SK-N-SH treated with all-trans-retinoic acid at 6 μM for 48 hours (cell line): ENCODE data around the gene POLR3A.

Source experiments
- ATAC-seq: fragments of 200-7000 bp; cut with Tn5 transposase; 3 replicates; pipeline ENCODE4 v1.9.1; 2020; ENCODE audit warnings: mild to moderate bottlenecking, moderate library complexity
- ARNTL ChIP-seq: fragments of 450-650 bp; formaldehyde crosslinking; IDR thresholded peaks from 2 replicates; pipeline ENCODE4 v1.5.0; 2020; ENCODE audit warnings: low read depth, mild to moderate bottlenecking, moderate library complexity, borderline replicate concordance
- BACH2 ChIP-seq: fragments of 250-450 bp; sonication (Bioruptor Pico); IDR thresholded peaks from 2 replicates; pipeline ENCODE4 v1.9.0; 2021; ENCODE audit warnings: mild to moderate bottlenecking, borderline replicate concordance
- CSDC2 ChIP-seq: fragments of 250-450 bp; sonication (Bioruptor Pico); IDR thresholded peaks from 2 replicates; pipeline ENCODE4 v1.5.0; 2020; ENCODE audit warnings: mild to moderate bottlenecking, moderate library complexity
- ESRRG ChIP-seq: fragments of 250-450 bp; sonication (Bioruptor Pico); IDR thresholded peaks from 2 replicates; pipeline ENCODE4 v1.6.1; 2021; ENCODE audit warnings: mild to moderate bottlenecking
- GLIS3 ChIP-seq: fragments of 250-450 bp; sonication (Bioruptor Pico); IDR thresholded peaks from 2 replicates; pipeline ENCODE4 v1.5.0; 2020; ENCODE audit warnings: mild to moderate bottlenecking, moderate library complexity
- ISL1 ChIP-seq: fragments of 250-450 bp; sonication (Bioruptor Pico); IDR thresholded peaks from 2 replicates; pipeline ENCODE4 v2.1.2; 2022; ENCODE audit warnings: mild to moderate bottlenecking, moderate library complexity
- OSR1 ChIP-seq: fragments of 250-450 bp; sonication (Bioruptor Pico); IDR thresholded peaks from 2 replicates; pipeline ENCODE4 v1.8.0; 2022; ENCODE audit warnings: moderate library complexity, mild to moderate bottlenecking, inconsistent platforms
- PATZ1 ChIP-seq: fragments of 250-450 bp; sonication (Bioruptor Pico); IDR thresholded peaks from 2 replicates; pipeline ENCODE4 v1.8.0; 2020; ENCODE audit warnings: mild to moderate bottlenecking, moderate library complexity, borderline replicate concordance
- POU6F1 ChIP-seq: fragments of 250-450 bp; sonication (Bioruptor Pico); IDR thresholded peaks from 2 replicates; pipeline ENCODE4 v1.8.0; 2021; ENCODE audit warnings: low read depth, mild to moderate bottlenecking, moderate library complexity, borderline replicate concordance
- PPARA ChIP-seq: fragments of 250-450 bp; sonication (Bioruptor Pico); IDR thresholded peaks from 2 replicates; pipeline ENCODE4 v1.5.0; 2020; ENCODE audit warnings: mild to moderate bottlenecking, borderline replicate concordance
- RARB ChIP-seq: fragments of 250-450 bp; sonication (Bioruptor Pico); IDR thresholded peaks from 2 replicates; pipeline ENCODE4 v1.8.0; 2021; ENCODE audit warnings: mild to moderate bottlenecking, moderate library complexity
- TCF4 ChIP-seq: fragments of 250-450 bp; sonication (Bioruptor Pico); IDR thresholded peaks from 2 replicates; pipeline ENCODE4 v1.8.0; 2021; ENCODE audit warnings: mild to moderate bottlenecking, moderate library complexity, borderline replicate concordance
- TOX ChIP-seq: fragments of 250-450 bp; sonication (Bioruptor Pico); IDR thresholded peaks from 2 replicates; pipeline ENCODE4 v1.8.0; 2021; ENCODE audit warnings: mild to moderate bottlenecking, moderate library complexity, borderline replicate concordance
- TSHZ2 ChIP-seq: fragments of 250-450 bp; sonication (Bioruptor Pico); IDR thresholded peaks from 2 replicates; pipeline ENCODE4 v1.5.0; 2020; ENCODE audit warnings: mild to moderate bottlenecking, moderate library complexity
- ZC3H10 ChIP-seq: fragments of 250-450 bp; sonication (Bioruptor Pico); IDR thresholded peaks from 2 replicates; pipeline ENCODE4 v1.5.1; 2021; ENCODE audit warnings: mild to moderate bottlenecking, moderate library complexity
- ZFP3 ChIP-seq: fragments of 250-450 bp; sonication (Bioruptor Pico); IDR thresholded peaks from 2 replicates; pipeline ENCODE4 v1.5.0; 2020; ENCODE audit warnings: mild to moderate bottlenecking, moderate library complexity
- ZFP30 ChIP-seq: fragments of 450-650 bp; formaldehyde crosslinking; IDR thresholded peaks from 2 replicates; pipeline ENCODE4 v1.5.0; 2022; ENCODE audit warnings: mild to moderate bottlenecking, moderate library complexity
- ZNF565 ChIP-seq: fragments of 450-650 bp; formaldehyde crosslinking; conservative IDR thresholded peaks from 2 replicates; pipeline ENCODE4 v1.5.0; 2020; ENCODE audit warnings: low read depth, mild to moderate bottlenecking, moderate library complexity
- ZNF70 ChIP-seq: fragments of 450-650 bp; formaldehyde crosslinking; IDR thresholded peaks from 2 replicates; pipeline ENCODE4 v1.5.0; 2020; ENCODE audit warnings: mild to moderate bottlenecking, moderate library complexity
- ZNF8 ChIP-seq: fragments of 450-650 bp; formaldehyde crosslinking; IDR thresholded peaks from 2 replicates; pipeline ENCODE4 v1.5.0; 2020; ENCODE audit warnings: mild to moderate bottlenecking, moderate library complexity
- TF ChIP-seq, protein P1 (sequence below): fragments of 250-450 bp; sonication (Bioruptor Pico); IDR thresholded peaks from 2 replicates; pipeline ENCODE4 v1.5.1; 2021; ENCODE audit warnings: mild to moderate bottlenecking, moderate library complexity

Gene POLR3A

GRCh38 chr10:77974396-77975074 is 54.8 kb downstream of the POLR3A start:
- TF ChIP-seq RARB (CRISPR knock-in tag), result no peak
- no peak for TF ChIP-seq ZFP30 (CRISPR knock-in tag)
- TF ChIP-seq PPARA (CRISPR knock-in tag), result no peak
- TF ChIP-seq ZFP3 (CRISPR knock-in tag), result no peak
- TF ChIP-seq OSR1 (CRISPR knock-in tag), result no peak
- TF ChIP-seq ZNF8 (CRISPR knock-in tag), result no peak
- ATAC-seq, result peak; percentile 35

DNA sequence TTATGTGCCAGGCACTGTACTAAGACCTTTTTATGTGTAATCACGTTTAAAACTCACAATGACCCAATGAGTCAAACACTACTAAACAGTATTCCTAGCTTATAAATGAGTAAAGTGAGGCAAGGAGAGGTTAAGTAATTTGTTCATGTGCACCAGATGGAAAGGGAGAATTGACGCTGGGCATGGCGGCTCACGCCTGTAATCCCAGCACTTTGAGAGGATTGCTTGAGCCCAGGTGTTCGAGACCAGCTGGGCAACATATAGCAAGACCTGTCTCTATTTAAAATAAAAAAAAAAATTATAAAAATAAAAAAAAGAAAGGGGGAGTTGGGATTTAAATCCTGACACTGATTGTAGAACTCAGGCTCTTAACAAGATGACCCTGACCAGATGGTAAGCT is 56.0 kb downstream of the POLR3A start:
- TF ChIP-seq PATZ1 (no peak), PPARA (CRISPR knock-in tag) (no peak), ISL1 (CRISPR knock-in tag) (no peak), GLIS3 (no peak), TSHZ2 (CRISPR knock-in tag) (no peak), TOX (CRISPR knock-in tag) (no peak), ARNTL (CRISPR knock-in tag) (no peak)
- TF ChIP-seq, protein P1, sequence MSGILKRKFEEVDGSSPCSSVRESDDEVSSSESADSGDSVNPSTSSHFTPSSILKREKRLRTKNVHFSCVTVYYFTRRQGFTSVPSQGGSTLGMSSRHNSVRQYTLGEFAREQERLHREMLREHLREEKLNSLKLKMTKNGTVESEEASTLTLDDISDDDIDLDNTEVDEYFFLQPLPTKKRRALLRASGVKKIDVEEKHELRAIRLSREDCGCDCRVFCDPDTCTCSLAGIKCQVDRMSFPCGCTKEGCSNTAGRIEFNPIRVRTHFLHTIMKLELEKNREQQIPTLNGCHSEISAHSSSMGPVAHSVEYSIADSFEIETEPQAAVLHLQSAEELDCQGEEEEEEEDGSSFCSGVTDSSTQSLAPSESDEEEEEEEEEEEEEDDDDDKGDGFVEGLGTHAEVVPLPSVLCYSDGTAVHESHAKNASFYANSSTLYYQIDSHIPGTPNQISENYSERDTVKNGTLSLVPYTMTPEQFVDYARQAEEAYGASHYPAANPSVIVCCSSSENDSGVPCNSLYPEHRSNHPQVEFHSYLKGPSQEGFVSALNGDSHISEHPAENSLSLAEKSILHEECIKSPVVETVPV (CRISPR knock-in tag), result no peak
- TF ChIP-seq, all 23 proteins: peak for 0
- ATAC-seq, result no peak

DNA sequence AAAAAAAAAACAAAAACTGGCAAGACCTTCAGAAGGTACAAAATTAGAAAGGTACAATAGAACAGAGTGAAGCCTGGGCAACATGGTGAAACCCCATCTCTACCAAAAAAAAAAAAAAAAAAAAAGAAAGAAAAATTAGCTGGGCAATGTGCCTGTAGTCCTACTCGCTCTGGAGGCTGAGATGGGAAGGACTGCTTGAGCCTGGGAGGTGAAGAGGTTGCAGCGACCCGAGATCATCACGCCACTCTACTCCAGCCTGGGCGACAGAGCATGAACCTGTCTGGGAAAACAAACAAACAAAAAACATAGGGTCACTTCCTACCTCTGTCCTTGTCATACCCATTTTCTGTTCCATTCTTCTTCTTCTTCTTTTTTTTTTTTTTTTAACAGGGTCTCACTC is 57.2 kb downstream of the POLR3A start:
- TF ChIP-seq BACH2 (CRISPR knock-in tag) (no peak), PATZ1 (no peak), ZC3H10 (CRISPR knock-in tag) (no peak), RARB (CRISPR knock-in tag) (no peak), ZFP30 (CRISPR knock-in tag) (no peak), TCF4 (CRISPR knock-in tag) (no peak), ISL1 (CRISPR knock-in tag) (no peak), TOX (CRISPR knock-in tag) (no peak), ARNTL (CRISPR knock-in tag) (no peak)
- TF ChIP-seq, protein P1 (CRISPR knock-in tag), result no peak
- no peak for ATAC-seq

- no peak for ATAC-seq
- TF ChIP-seq POU6F1 (CRISPR knock-in tag), result no peak
- TF ChIP-seq ZNF565 (CRISPR knock-in tag), result no peak
- no peak for TF ChIP-seq ZNF70
- TF ChIP-seq ESRRG (CRISPR knock-in tag), result no peak
- TF ChIP-seq ARNTL (CRISPR knock-in tag), result no peak
- no peak for TF ChIP-seq OSR1 (CRISPR knock-in tag)
- no peak for TF ChIP-seq CSDC2 (CRISPR knock-in tag)
- no peak for TF ChIP-seq TCF4 (CRISPR knock-in tag)
- TF ChIP-seq, protein P1 (CRISPR knock-in tag), result no peak
Observed at GRCh38 chr10:77971804-77972144, 57.5 kb downstream of the POLR3A start.
